Pancreas (tissue), 10 donors: ENCODE measurements around the gene POMP. TPM values are rescaled to one million over a fixed set of nuclear protein-coding genes. Genes with fewer than 3 reads are reported as not detected.

Experiments
- ATAC-seq, 4 donors: fragments of 200-7000 bp; cut with Tn5 transposase; one replicate each; pipeline versions ENCODE4 v1.8.0 to v1.9.1; 2020; ENCODE audit warnings: mild to moderate bottlenecking in 4 of 4, moderate library complexity in 4 of 4
- DNase-seq, 6 donors: peaks; one replicate each; pipeline ENCODE4 v3.0.0-alpha.2; 2020
- FAIRE-seq: peaks from 2 replicates; lab custom pipeline; 2012; peaks lifted over from hg19 to GRCh38; lab: Jason Lieb, UNC
- H3K27ac ChIP-seq, 4 donors: fragments of 200-600 bp; sonication (generic); 1 replicate in 3 of 4; 2 replicates in 1 of 4; pipeline versions ENCODE4 v1.5.0 to v1.8.0; 2020
- H3K27me3 ChIP-seq, 4 donors: fragments of 200-600 bp; one replicate each; pipeline ENCODE4 v1.8.0; 2021
- H3K36me3 ChIP-seq, 3 donors: fragments of 200-600 bp; sonication (generic) in 1 of 3; one replicate each; pipeline versions ENCODE4 v1.5.0 to v1.8.0; 2020 to 2021
- H3K4me1 ChIP-seq, 3 donors: fragments of 200-600 bp; one replicate each; pipeline ENCODE4 v1.8.0; 2021
- H3K4me3 ChIP-seq, 4 donors: fragments of 200-600 bp; sonication (generic) in 2 of 4; one replicate each; pipeline versions ENCODE4 v1.5.0 to v1.8.0; 2020 to 2021
- H3K9me3 ChIP-seq, 4 donors: fragments of 200-600 bp; one replicate each; pipeline ENCODE4 v1.8.0; 2021
- CTCF ChIP-seq, 4 donors: fragments of 200-600 bp; sonication (generic) in 3 of 4; IDR thresholded peaks; one replicate each; pipeline versions ENCODE4 v1.5.0 to v1.8.0; 2021; ENCODE audit warnings: antibody characterized with exemption in 4 of 4
- WGBS, 2 donors: extraction: QIAGEN DNeasy Blood & Tissue Kit; methylation state at CpG; one replicate each; pipeline ENCODE4 v1.1.7; 2013; 5-methylcytosine and 5-hydroxymethylcytosine counted together
- intact Hi-C, 3 donors: fragments of 100-400 bp; cut with DNase I; formaldehyde crosslinking; loops; one replicate each; pipeline versions ENCODE4 v1.11.1 to v1.14.2; 2022
- polyA plus RNA-seq, 2 donors: library from polyadenylated mRNA; stranded (reverse); fragments of 200-250 nt; gene quantifications; one replicate each; pipeline ENCODE4 v1.2.3, GENCODE V29; 2013
- total RNA-seq, 6 donors: library from RNA; stranded (reverse); fragmentation: NEBNext Ultra II Directional in 4 of 6; extraction: Animal tissue kit (Norgen Biotek cat#: 25700) in 4 of 6; gene quantifications; one replicate each; pipeline versions ENCODE4 v1.2.1 to v1.2.4, GENCODE V29; 2021 to 2023
- donor health status: healthy with polysubstance abuse.
- donor health status: DM: no; HTN: no; CAD: no; lungs with moderate emphysema.
- donor health status: DM: no; HTN: no; CAD: no.
- donor health status: control.
- donor health status: control.
- donor health status: Bipolar disorder and iron deficiency.
- donor health status: DM: yes; HTN: yes; CAD: no.
- donor health status: DM: no; HTN: no; CAD: no.
- donor health status: DM: no; HTN: no; CAD: no.
- donor health status: DM: yes; HTN: yes; CAD: no.

The POMP gene
- total and polyA plus RNA-seq, 8 donors, result 13.9 to 39.5 (median 21.9) TPM

GRCh38 chr13:28636069-28636468 lies 22.9 kb upstream of the POMP start:
- WGBS, 2 donors, result 6 to 15% methylated on average over 1 of the region's 1 CpG
- no peaks in the 10 kb centered on the region for H3K9me3 ChIP-seq
- H3K27ac ChIP-seq, result no peak overlapping the region
- H3K4me1 ChIP-seq, result peaks cover 0 to 2% (median 0%) of the 10 kb centered on the region in 3 donors
- H3K36me3 ChIP-seq, result no peaks in the 10 kb centered on the region
- ATAC-seq (no peak), FAIRE-seq (no peak), DNase-seq (no peak)
- no peak overlapping the region for H3K4me3 ChIP-seq
- no peaks in the 10 kb centered on the region for H3K27me3 ChIP-seq
- TF ChIP-seq CTCF (IDR thresholded peaks at IDR 0.05), result no peak
- intact Hi-C loops, result loop anchor here in 1 of 3 donors (10.0 kb wide), 1 partner anchor 311 kb away; no protein-coding TSS in a partner anchor

GRCh38 chr13:28636677-28637317 lies 22.1 kb upstream of the POMP start:
- ATAC-seq, result peak in 3 of 4 donors; percentile 92 to 95 (median 92)
- intact Hi-C loops, result loop anchor here in 1 of 3 donors (10.0 kb wide), 1 partner anchor 312 kb away; no protein-coding TSS in a partner anchor
- 27 to 28% methylated on average over 10 of the region's 10 CpGs for WGBS, 2 donors
- Histone ChIP-seq H3K27ac (no peak overlapping the region), H3K27me3 (no peaks in the 10 kb centered on the region), H3K9me3 (no peaks in the 10 kb centered on the region), H3K4me1 (peaks cover 0 to 2% (median 0%) of the 10 kb centered on the region in 3 donors), H3K4me3 (no peak overlapping the region), H3K36me3 (no peaks in the 10 kb centered on the region)
- peak in 2 of 6 donors; percentile 27 to 42 for DNase-seq
- FAIRE-seq, result no peak
- peak; percentile 35 to 65 (median 53) for TF ChIP-seq CTCF (IDR thresholded peaks at IDR 0.05)

- Histone ChIP-seq H3K4me3 (no peak overlapping the region), H3K9me3 (no peaks in the 10 kb centered on the region), H3K36me3 (no peaks in the 10 kb centered on the region), H3K27me3 (no peaks in the 10 kb centered on the region), H3K4me1 (peaks cover 0 to 2% (median 0%) of the 10 kb centered on the region in 3 donors), H3K27ac (no peak overlapping the region)
- no peak for TF ChIP-seq CTCF (IDR thresholded peaks at IDR 0.05)
- no peak for FAIRE-seq
- ATAC-seq, result no peak
- DNase-seq, result no peak
- intact Hi-C loops, result loop anchor here in 1 of 3 donors (10.0 kb wide), 1 partner anchor 313 kb away; no protein-coding TSS in a partner anchor
- 34 to 40% methylated on average over 3 of the region's 3 CpGs for WGBS, 2 donors
Observed at GRCh38 chr13:28637714-28638355, 21.1 kb upstream of the POMP start.

GRCh38 chr13:28638756-28639155 lies 20.2 kb upstream of the POMP start:
- Histone ChIP-seq H3K9me3 (no peaks in the 10 kb centered on the region), H3K27ac (no peak overlapping the region), H3K27me3 (no peaks in the 10 kb centered on the region), H3K36me3 (no peaks in the 10 kb centered on the region), H3K4me1 (peaks cover 0 to 2% (median 0%) of the 10 kb centered on the region in 3 donors), H3K4me3 (no peak overlapping the region)
- 45 to 59% methylated on average over 3 of the region's 3 CpGs for WGBS, 2 donors
- no peak for DNase-seq
- no peak for TF ChIP-seq CTCF (IDR thresholded peaks at IDR 0.05)
- intact Hi-C loops, result loop anchor here in 1 of 3 donors (10.0 kb wide), 1 partner anchor 314 kb away; no protein-coding TSS in a partner anchor
- FAIRE-seq, result no peak
- ATAC-seq, result no peak
